Measurements from ENCODE around the gene RANBP1.
"Not testable (repeated sequence)": the region's sequence is repeated elsewhere in the genome, so short reads cannot be mapped to it uniquely, and the experiment has no call there.

Gene RANBP1

GRCh38 chr22:20155330-20156041 lies 39.6 kb downstream of the RANBP1 start:
- peak; percentile 89 for DNase-seq

GRCh38 chr22:20156042-20156389 lies 40.1 kb downstream of the RANBP1 start:
- DNase-seq, result no peak

- peak; percentile 63 for DNase-seq
Measured at GRCh38 chr22:20156611-20157429, 40.9 kb downstream of the RANBP1 start.

- DNase-seq, result no peak
Measured at GRCh38 chr22:20157430-20158183, 41.7 kb downstream of the RANBP1 start.

- DNase-seq, result no peak
Measured at GRCh38 chr22:20158391-20159036, 42.6 kb downstream of the RANBP1 start.

- DNase-seq, result no peak
Measured at GRCh38 chr22:20159076-20159475, 43.2 kb downstream of the RANBP1 start.

GRCh38 chr22:20159531-20159930 lies 43.6 kb downstream of the RANBP1 start:
- DNase-seq, result not testable (repeated sequence)

GRCh38 chr22:20160041-20160440 lies 44.1 kb downstream of the RANBP1 start:
- DNase-seq, result no peak

GRCh38 chr22:20164863-20165262 lies 49.0 kb downstream of the RANBP1 start:
- no peak for DNase-seq

GRCh38 chr22:20165421-20165820 lies 49.5 kb downstream of the RANBP1 start:
- DNase-seq, result no peak

GRCh38 chr22:20165913-20166312 lies 50.0 kb downstream of the RANBP1 start:
- DNase-seq, result no peak

GRCh38 chr22:20166703-20167102 lies 50.8 kb downstream of the RANBP1 start:
- DNase-seq, result no peak

- no peak for DNase-seq
Measured at GRCh38 chr22:20167643-20168322, 51.9 kb downstream of the RANBP1 start.

GRCh38 chr22:20169253-20169822 lies 53.4 kb downstream of the RANBP1 start:
- DNase-seq, result no peak

GRCh38 chr22:20170170-20170569 lies 54.3 kb downstream of the RANBP1 start:
- DNase-seq, result no peak

GRCh38 chr22:20171288-20172140 lies 55.6 kb downstream of the RANBP1 start:
- no peak for DNase-seq

- no peak for DNase-seq
Measured at GRCh38 chr22:20172141-20172613, 56.3 kb downstream of the RANBP1 start.

- DNase-seq, result no peak
Measured at GRCh38 chr22:20173246-20173645, 57.3 kb downstream of the RANBP1 start.

GRCh38 chr22:20173772-20174171 lies 57.9 kb downstream of the RANBP1 start:
- no peak for DNase-seq

GRCh38 chr22:20174785-20175596 lies 59.1 kb downstream of the RANBP1 start:
- no peak for DNase-seq
